Vagina (tissue), 2 donors: ENCODE measurements around the gene DGLUCY. TPM values are rescaled to one million over a fixed set of nuclear protein-coding genes. Genes with fewer than 3 reads are reported as not detected.

Source experiments
- DNase-seq, 2 donors: peaks; one replicate each; pipeline ENCODE4 v3.0.0-alpha.2; 2017; ENCODE audit errors: extremely low spot score in 2 of 2
- H3K27ac ChIP-seq: fragments of 200-600 bp; sonication (generic); one replicate; pipeline ENCODE4 v1.5.1; 2019
- H3K27me3 ChIP-seq: fragments of 200-600 bp; sonication (generic); one replicate; pipeline ENCODE4 v1.5.1; 2019
- H3K36me3 ChIP-seq, 2 donors: fragments of 200-600 bp; sonication (generic); one replicate each; pipeline ENCODE4 v1.5.1; 2017 to 2019
- H3K4me1 ChIP-seq: fragments of 200-600 bp; sonication (generic); one replicate; pipeline ENCODE4 v1.5.1; 2019
- H3K4me3 ChIP-seq, 2 donors: fragments of 200-600 bp; sonication (generic); 1 replicate in 1 of 2; 2 replicates in 1 of 2; pipeline ENCODE4 v1.5.1; 2016 to 2019
- H3K9me3 ChIP-seq: fragments of 200-600 bp; sonication (generic); one replicate; pipeline ENCODE4 v1.5.1; 2019
- POLR2A ChIP-seq, 2 donors: fragments of 450-650 bp; IDR thresholded peaks; one replicate each; pipeline ENCODE4 v1.6.1; 2017; ENCODE audit warnings: antibody characterized with exemption in 2 of 2, mild to moderate bottlenecking in 2 of 2, moderate library complexity in 2 of 2
- POLR2AphosphoS5 ChIP-seq, 2 donors: sonication (generic); formaldehyde crosslinking; IDR thresholded peaks; one replicate each; pipeline ENCODE4 v1.9.0; 2017; ENCODE audit warnings: antibody characterized with exemption in 2 of 2, mild to moderate bottlenecking in 2 of 2, low read depth in 1 of 2; ENCODE audit not compliant: insufficient read depth in 1 of 2
- intact Hi-C: fragments of 100-400 bp; cut with DNase I; formaldehyde crosslinking; loops from one replicate; pipeline ENCODE4 v1.15.1; 2023
- total RNA-seq: library from RNA; depleted of rRNA; stranded (reverse); fragments of >200 nt; gene quantifications from one replicate; pipeline ENCODE4 v1.2.3, GENCODE V29; 2016
- TF ChIP-seq, protein P1 (sequence below), 3 experiments: fragments of 450-650 bp in 2 of 3; fragments of 200-600 bp in 1 of 3; sonication (generic) in 1 of 3; IDR thresholded peaks; one replicate each; pipeline ENCODE4 v1.5.1; 2017 to 2019; ENCODE audit warnings: antibody characterized with exemption in 3 of 3, mild to moderate bottlenecking in 2 of 3, moderate library complexity in 2 of 3

Gene DGLUCY
- total RNA-seq, 1 donor from 2014 or later = 57.0 TPM

DNA sequence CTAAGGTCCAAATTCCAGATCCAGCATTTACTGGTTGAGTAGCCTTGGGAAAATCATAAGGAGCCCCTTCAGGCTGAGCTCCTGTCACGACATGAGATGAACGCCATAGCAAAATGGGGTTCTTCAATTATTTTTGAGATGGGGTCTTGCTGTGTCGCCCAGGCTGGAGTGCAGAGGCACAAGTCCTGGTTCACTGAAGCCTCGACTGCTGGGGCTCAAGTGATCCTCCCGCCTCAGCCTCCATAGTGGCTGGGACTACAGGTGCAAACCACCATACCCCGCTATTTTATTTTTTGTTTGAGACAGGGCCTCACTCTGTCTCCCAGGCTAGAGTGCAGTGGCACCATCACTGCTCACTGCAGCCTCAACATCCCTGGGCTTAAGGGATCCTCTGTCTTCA is 156.3 kb downstream of the DGLUCY start:
- no peaks in the 10 kb centered on the region for H3K9me3 ChIP-seq
- H3K27ac ChIP-seq = no peak overlapping the region
- intact Hi-C loops = no loop called here
- no peaks in the 10 kb centered on the region for H3K27me3 ChIP-seq
- H3K4me1 ChIP-seq = peaks cover 14% of the 10 kb centered on the region
- H3K36me3 ChIP-seq = no peaks in the 10 kb centered on the region
- DNase-seq = no peak
- TF ChIP-seq POLR2A (IDR thresholded peaks at IDR 0.05) (no peak), POLR2AphosphoS5 (IDR thresholded peaks at IDR 0.05; ENCODE audit: insufficient read depth in 1 of 2, low read depth in 1 of 2) (no peak)
- TF ChIP-seq, protein P1, sequence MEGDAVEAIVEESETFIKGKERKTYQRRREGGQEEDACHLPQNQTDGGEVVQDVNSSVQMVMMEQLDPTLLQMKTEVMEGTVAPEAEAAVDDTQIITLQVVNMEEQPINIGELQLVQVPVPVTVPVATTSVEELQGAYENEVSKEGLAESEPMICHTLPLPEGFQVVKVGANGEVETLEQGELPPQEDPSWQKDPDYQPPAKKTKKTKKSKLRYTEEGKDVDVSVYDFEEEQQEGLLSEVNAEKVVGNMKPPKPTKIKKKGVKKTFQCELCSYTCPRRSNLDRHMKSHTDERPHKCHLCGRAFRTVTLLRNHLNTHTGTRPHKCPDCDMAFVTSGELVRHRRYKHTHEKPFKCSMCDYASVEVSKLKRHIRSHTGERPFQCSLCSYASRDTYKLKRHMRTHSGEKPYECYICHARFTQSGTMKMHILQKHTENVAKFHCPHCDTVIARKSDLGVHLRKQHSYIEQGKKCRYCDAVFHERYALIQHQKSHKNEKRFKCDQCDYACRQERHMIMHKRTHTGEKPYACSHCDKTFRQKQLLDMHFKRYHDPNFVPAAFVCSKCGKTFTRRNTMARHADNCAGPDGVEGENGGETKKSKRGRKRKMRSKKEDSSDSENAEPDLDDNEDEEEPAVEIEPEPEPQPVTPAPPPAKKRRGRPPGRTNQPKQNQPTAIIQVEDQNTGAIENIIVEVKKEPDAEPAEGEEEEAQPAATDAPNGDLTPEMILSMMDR (IDR thresholded peaks at IDR 0.05) = no peak
- no peak overlapping the region for H3K4me3 ChIP-seq

GRCh38 chr14:91270619-91271018 is 156.7 kb downstream of the DGLUCY start:
- no peaks in the 10 kb centered on the region for H3K9me3 ChIP-seq
- TF ChIP-seq POLR2AphosphoS5 (IDR thresholded peaks at IDR 0.05; ENCODE audit: insufficient read depth in 1 of 2, low read depth in 1 of 2) (no peak), POLR2A (IDR thresholded peaks at IDR 0.05) (no peak)
- TF ChIP-seq, protein P1 (IDR thresholded peaks at IDR 0.05) = no peak
- intact Hi-C loops = no loop called here

GRCh38 chr14:91271639-91272038 is 157.8 kb downstream of the DGLUCY start:
- H3K4me1 ChIP-seq = peaks cover 8% of the 10 kb centered on the region
- intact Hi-C loops = no loop called here
- H3K27ac ChIP-seq = no peak overlapping the region
- no peak for DNase-seq
- H3K4me3 ChIP-seq = no peak overlapping the region
- TF ChIP-seq, protein P1 (IDR thresholded peaks at IDR 0.05) = no peak
- TF ChIP-seq POLR2A (IDR thresholded peaks at IDR 0.05) (no peak), POLR2AphosphoS5 (IDR thresholded peaks at IDR 0.05; ENCODE audit: insufficient read depth in 1 of 2, low read depth in 1 of 2) (peak in 1 of 2 donors; percentile 9)
- no peaks in the 10 kb centered on the region for H3K36me3 ChIP-seq
- H3K27me3 ChIP-seq = no peaks in the 10 kb centered on the region
- H3K9me3 ChIP-seq = no peaks in the 10 kb centered on the region

More at GRCh38 chr14:91270619-91271018, 156.7 kb downstream of the DGLUCY start:
- no peak overlapping the region for H3K27ac ChIP-seq
- no peaks in the 10 kb centered on the region for H3K27me3 ChIP-seq
- no peaks in the 10 kb centered on the region for H3K36me3 ChIP-seq
- H3K4me3 ChIP-seq = no peak overlapping the region
- no peak for DNase-seq
- peaks cover 10% of the 10 kb centered on the region for H3K4me1 ChIP-seq

DNA sequence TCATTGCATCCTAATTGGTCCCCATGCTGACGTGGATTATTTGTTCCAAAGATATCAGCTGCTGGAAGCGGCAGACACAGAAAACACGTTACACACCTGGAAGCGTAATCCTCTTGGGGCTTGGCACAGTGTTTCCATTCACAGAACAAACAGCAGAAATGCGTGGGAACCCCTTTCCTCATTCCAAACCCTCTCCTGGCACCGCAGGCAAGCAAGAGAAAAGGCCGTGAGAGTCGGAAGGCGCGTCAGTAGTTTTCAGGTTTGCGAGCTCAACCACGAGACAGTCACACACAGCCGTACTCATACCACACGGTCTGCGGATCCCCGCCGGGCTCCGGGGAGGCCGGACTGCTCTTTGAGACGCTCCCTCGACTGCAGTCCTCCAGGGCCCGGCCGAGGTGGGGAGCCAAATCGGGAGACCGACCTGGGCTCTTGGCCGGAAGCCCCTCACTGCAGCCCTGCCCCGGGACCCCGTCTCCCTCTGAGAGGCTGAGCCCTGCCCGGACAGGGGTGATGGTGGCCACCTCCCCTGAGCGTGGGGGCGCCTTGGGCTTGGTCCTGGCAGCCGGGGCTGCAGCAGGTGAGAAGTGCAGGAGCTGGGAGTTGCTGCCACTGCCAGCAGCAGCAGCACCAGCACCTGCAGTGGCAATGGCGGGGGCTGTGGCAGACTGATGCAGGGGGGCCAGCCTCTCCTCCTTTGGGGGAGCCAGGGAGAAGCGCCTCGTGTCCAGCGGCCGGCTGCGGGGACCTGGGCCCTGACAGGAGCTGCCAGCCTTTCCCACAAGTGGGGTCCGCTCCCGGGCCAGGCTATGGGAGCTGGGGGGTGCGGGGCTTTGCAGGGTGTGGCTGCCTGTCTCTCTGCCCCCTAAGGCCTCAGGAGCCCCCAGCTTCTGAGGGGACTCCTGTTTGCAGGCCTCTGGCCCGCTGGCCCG is 158.7 kb downstream of the DGLUCY start:
- DNase-seq = no peak
- Histone ChIP-seq H3K4me3 (no peak overlapping the region), H3K9me3 (no peaks in the 10 kb centered on the region), H3K27ac (no peak overlapping the region), H3K4me1 (peaks cover 8% of the 10 kb centered on the region), H3K27me3 (no peaks in the 10 kb centered on the region), H3K36me3 (no peaks in the 10 kb centered on the region)
- TF ChIP-seq POLR2A (IDR thresholded peaks at IDR 0.05) = no peak
- TF ChIP-seq POLR2AphosphoS5 (IDR thresholded peaks at IDR 0.05; ENCODE audit: insufficient read depth in 1 of 2, low read depth in 1 of 2) = no peak
- TF ChIP-seq, protein P1 (IDR thresholded peaks at IDR 0.05) = no peak
- intact Hi-C loops = no loop called here
